ENCODE results near the gene PRKX. TPM values are rescaled to one million over a fixed set of nuclear protein-coding genes. Genes with fewer than 3 reads are reported as not detected.
A peak's percentile ranks its signal among the peaks of the same experiment; 100 is the strongest.
"Not testable (repeated sequence)": the region's sequence is repeated elsewhere in the genome, so short reads cannot be mapped to it uniquely, and the experiment has no call there.

The PRKX gene
- total RNA-seq, 1 donor from 2014 or later = 64.3 TPM

- no peak for DNase-seq
- H3K9me3 Mint-ChIP-seq (ENCODE audit: unreplicated experiment) = peaks cover 1% of the 10 kb centered on the region
- peaks cover 2% of the 10 kb centered on the region for H3K27me3 Mint-ChIP-seq (ENCODE audit: unreplicated experiment)
- TF ChIP-seq CTCF (IDR thresholded peaks at IDR 0.05; ENCODE audit: partially characterized antibody, unreplicated experiment) = no peak
- H3K4me1 Mint-ChIP-seq (ENCODE audit: low read depth, unreplicated experiment) = no peaks in the 10 kb centered on the region
- no peaks in the 10 kb centered on the region for H3K36me3 Mint-ChIP-seq (ENCODE audit: unreplicated experiment)
- H3K4me3 Mint-ChIP-seq (ENCODE audit: unreplicated experiment) = no peak overlapping the region
- no peak overlapping the region for H3K27ac Mint-ChIP-seq (ENCODE audit: unreplicated experiment)
These were observed 602 bp downstream of the PRKX start for GRCh38 chrX:3712870-3713224.

DNA sequence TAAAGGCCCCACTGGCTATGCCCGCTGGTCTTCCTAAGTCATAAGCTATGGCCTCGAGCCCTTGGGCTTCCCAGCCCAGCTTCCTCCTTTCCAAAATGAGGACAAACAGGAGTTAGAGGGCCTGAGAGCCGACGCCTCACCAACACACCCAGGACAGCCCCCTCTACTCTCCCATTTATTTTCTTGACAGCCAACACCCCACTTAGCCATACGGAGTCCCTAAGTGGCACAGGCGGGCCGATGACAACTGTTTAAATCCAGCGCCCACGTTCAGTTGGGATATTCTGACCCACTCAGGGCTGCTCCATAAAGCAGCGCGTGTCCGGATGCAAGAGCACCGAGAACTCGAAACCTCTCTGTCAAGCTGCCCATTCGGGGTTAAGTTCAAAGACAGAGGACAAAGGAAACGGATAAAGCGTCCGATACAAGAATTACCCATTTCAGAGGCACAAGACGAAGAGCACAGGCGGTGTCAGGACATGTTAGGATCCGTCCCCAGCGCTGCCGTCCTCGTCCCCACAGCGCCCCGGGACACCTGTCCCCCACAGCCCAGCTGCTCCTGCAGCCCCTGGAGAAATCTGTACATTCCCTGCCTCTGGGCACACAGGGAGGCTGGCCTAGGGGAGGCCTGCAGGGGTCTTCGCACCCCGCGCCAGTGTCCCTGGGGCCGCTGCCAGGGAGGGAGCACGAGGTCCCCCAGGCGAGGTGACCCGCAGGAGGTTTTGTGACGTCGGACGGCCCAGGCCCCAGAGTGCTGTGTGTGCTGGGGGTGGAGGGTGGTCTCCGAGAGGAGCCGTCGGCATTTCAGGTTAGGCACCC lies 1.2 kb downstream of the PRKX start:
- Mint-ChIP-seq H3K27ac (ENCODE audit: unreplicated experiment) (peak overlapping the region; percentile 96), H3K9me3 (ENCODE audit: unreplicated experiment) (peaks cover 1% of the 10 kb centered on the region), H3K4me3 (ENCODE audit: unreplicated experiment) (peak overlapping the region; percentile 97), H3K36me3 (ENCODE audit: unreplicated experiment) (no peaks in the 10 kb centered on the region), H3K27me3 (ENCODE audit: unreplicated experiment) (peaks cover 2% of the 10 kb centered on the region), H3K4me1 (ENCODE audit: low read depth, unreplicated experiment) (no peaks in the 10 kb centered on the region)
- no peak for TF ChIP-seq CTCF (IDR thresholded peaks at IDR 0.05; ENCODE audit: partially characterized antibody, unreplicated experiment)
- DNase-seq = peak; percentile 32

GRCh38 chrX:3711331-3711917 lies 2.0 kb downstream of the PRKX start:
- Mint-ChIP-seq H3K27me3 (ENCODE audit: unreplicated experiment) (peaks cover 2% of the 10 kb centered on the region), H3K36me3 (ENCODE audit: unreplicated experiment) (no peaks in the 10 kb centered on the region), H3K27ac (ENCODE audit: unreplicated experiment) (peak overlapping the region; percentile 77), H3K9me3 (ENCODE audit: unreplicated experiment) (peaks cover 1% of the 10 kb centered on the region), H3K4me1 (ENCODE audit: low read depth, unreplicated experiment) (no peaks in the 10 kb centered on the region), H3K4me3 (ENCODE audit: unreplicated experiment) (peak overlapping the region; percentile 97)
- no peak for DNase-seq
- no peak for TF ChIP-seq CTCF (IDR thresholded peaks at IDR 0.05; ENCODE audit: partially characterized antibody, unreplicated experiment)

- H3K4me1 Mint-ChIP-seq (ENCODE audit: low read depth, unreplicated experiment); H3K4me3 Mint-ChIP-seq (ENCODE audit: unreplicated experiment); H3K9me3 Mint-ChIP-seq (ENCODE audit: unreplicated experiment); H3K27me3 Mint-ChIP-seq (ENCODE audit: unreplicated experiment); H3K27ac Mint-ChIP-seq (ENCODE audit: unreplicated experiment); DNase-seq; H3K36me3 Mint-ChIP-seq (ENCODE audit: unreplicated experiment): not testable (repeated sequence)
These were observed 5.7 kb downstream of the PRKX start for GRCh38 chrX:3707673-3708274.

- no peaks in the 10 kb centered on the region for H3K27me3 Mint-ChIP-seq (ENCODE audit: unreplicated experiment)
- TF ChIP-seq CTCF (IDR thresholded peaks at IDR 0.05; ENCODE audit: partially characterized antibody, unreplicated experiment) = no peak
- H3K36me3 Mint-ChIP-seq (ENCODE audit: unreplicated experiment) = no peaks in the 10 kb centered on the region
- no peaks in the 10 kb centered on the region for H3K4me1 Mint-ChIP-seq (ENCODE audit: low read depth, unreplicated experiment)
- H3K27ac Mint-ChIP-seq (ENCODE audit: unreplicated experiment) = no peak overlapping the region
- no peak for DNase-seq
- H3K9me3 Mint-ChIP-seq (ENCODE audit: unreplicated experiment) = no peaks in the 10 kb centered on the region
- H3K4me3 Mint-ChIP-seq (ENCODE audit: unreplicated experiment) = no peak overlapping the region
These were observed 7.0 kb downstream of the PRKX start for GRCh38 chrX:3706481-3706880.

DNA sequence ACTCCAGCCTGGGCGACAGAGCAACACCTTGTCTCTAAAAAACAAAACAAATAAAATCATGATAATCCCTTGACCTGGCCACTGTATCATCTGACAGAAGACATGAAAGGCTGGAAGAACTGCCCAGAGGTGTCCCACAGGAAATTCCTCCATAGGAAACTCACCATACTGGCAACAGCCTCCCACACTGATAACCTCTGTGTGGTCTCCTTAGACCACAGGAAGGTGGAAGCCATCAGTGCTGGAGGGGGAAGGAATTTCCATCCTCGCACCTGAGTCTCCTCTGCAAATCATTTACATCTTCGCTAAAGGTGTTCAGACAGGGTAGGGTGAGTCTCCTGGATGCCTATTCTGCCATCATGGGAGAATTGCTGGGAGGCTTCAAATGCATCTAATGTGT lies 10.2 kb downstream of the PRKX start:
- H3K36me3 Mint-ChIP-seq (ENCODE audit: unreplicated experiment); H3K27ac Mint-ChIP-seq (ENCODE audit: unreplicated experiment); H3K9me3 Mint-ChIP-seq (ENCODE audit: unreplicated experiment); H3K4me3 Mint-ChIP-seq (ENCODE audit: unreplicated experiment); DNase-seq; H3K27me3 Mint-ChIP-seq (ENCODE audit: unreplicated experiment); H3K4me1 Mint-ChIP-seq (ENCODE audit: low read depth, unreplicated experiment): not testable (repeated sequence)

GRCh38 chrX:3702095-3702494 lies 11.4 kb downstream of the PRKX start:
- not testable (repeated sequence) for H3K4me1 Mint-ChIP-seq (ENCODE audit: low read depth, unreplicated experiment); H3K27ac Mint-ChIP-seq (ENCODE audit: unreplicated experiment); H3K9me3 Mint-ChIP-seq (ENCODE audit: unreplicated experiment); DNase-seq; H3K36me3 Mint-ChIP-seq (ENCODE audit: unreplicated experiment); H3K27me3 Mint-ChIP-seq (ENCODE audit: unreplicated experiment); H3K4me3 Mint-ChIP-seq (ENCODE audit: unreplicated experiment)

GRCh38 chrX:3701445-3701928 lies 12.0 kb downstream of the PRKX start:
- H3K4me3 Mint-ChIP-seq (ENCODE audit: unreplicated experiment); H3K27ac Mint-ChIP-seq (ENCODE audit: unreplicated experiment); H3K27me3 Mint-ChIP-seq (ENCODE audit: unreplicated experiment); H3K36me3 Mint-ChIP-seq (ENCODE audit: unreplicated experiment); H3K4me1 Mint-ChIP-seq (ENCODE audit: low read depth, unreplicated experiment); DNase-seq; H3K9me3 Mint-ChIP-seq (ENCODE audit: unreplicated experiment): not testable (repeated sequence)
